Vagina (tissue), 2 donors: Measurements from ENCODE around the gene EGR2. TPM values are rescaled to one million over a fixed set of nuclear protein-coding genes. Genes with fewer than 3 reads are reported as not detected.

Experiments
- DNase-seq, 2 donors: peaks; one replicate each; pipeline ENCODE4 v3.0.0-alpha.2; 2017; ENCODE audit errors: extremely low spot score in 2 of 2
- H3K27ac ChIP-seq: fragments of 200-600 bp; sonication (generic); one replicate; pipeline ENCODE4 v1.5.1; 2019
- H3K27me3 ChIP-seq: fragments of 200-600 bp; sonication (generic); one replicate; pipeline ENCODE4 v1.5.1; 2019
- H3K36me3 ChIP-seq, 2 donors: fragments of 200-600 bp; sonication (generic); one replicate each; pipeline ENCODE4 v1.5.1; 2017 to 2019
- H3K4me1 ChIP-seq: fragments of 200-600 bp; sonication (generic); one replicate; pipeline ENCODE4 v1.5.1; 2019
- H3K4me3 ChIP-seq, 2 donors: fragments of 200-600 bp; sonication (generic); 1 replicate in 1 of 2; 2 replicates in 1 of 2; pipeline ENCODE4 v1.5.1; 2016 to 2019
- H3K9me3 ChIP-seq: fragments of 200-600 bp; sonication (generic); one replicate; pipeline ENCODE4 v1.5.1; 2019
- CTCF ChIP-seq, 3 experiments: fragments of 450-650 bp in 2 of 3; fragments of 200-600 bp in 1 of 3; sonication (generic) in 1 of 3; IDR thresholded peaks; one replicate each; pipeline ENCODE4 v1.5.1; 2017 to 2019; ENCODE audit warnings: antibody characterized with exemption in 3 of 3, mild to moderate bottlenecking in 2 of 3, moderate library complexity in 2 of 3
- POLR2A ChIP-seq, 2 donors: fragments of 450-650 bp; IDR thresholded peaks; one replicate each; pipeline ENCODE4 v1.6.1; 2017; ENCODE audit warnings: antibody characterized with exemption in 2 of 2, mild to moderate bottlenecking in 2 of 2, moderate library complexity in 2 of 2
- POLR2AphosphoS5 ChIP-seq, 2 donors: sonication (generic); formaldehyde crosslinking; IDR thresholded peaks; one replicate each; pipeline ENCODE4 v1.9.0; 2017; ENCODE audit warnings: antibody characterized with exemption in 2 of 2, mild to moderate bottlenecking in 2 of 2, low read depth in 1 of 2; ENCODE audit not compliant: insufficient read depth in 1 of 2
- intact Hi-C: fragments of 100-400 bp; cut with DNase I; formaldehyde crosslinking; loops from one replicate; pipeline ENCODE4 v1.15.1; 2023
- total RNA-seq: library from RNA; depleted of rRNA; stranded (reverse); fragments of >200 nt; gene quantifications from one replicate; pipeline ENCODE4 v1.2.3, GENCODE V29; 2016

EGR2 gene
- total RNA-seq, 1 donor from 2014 or later: 3.2 TPM

DNA sequence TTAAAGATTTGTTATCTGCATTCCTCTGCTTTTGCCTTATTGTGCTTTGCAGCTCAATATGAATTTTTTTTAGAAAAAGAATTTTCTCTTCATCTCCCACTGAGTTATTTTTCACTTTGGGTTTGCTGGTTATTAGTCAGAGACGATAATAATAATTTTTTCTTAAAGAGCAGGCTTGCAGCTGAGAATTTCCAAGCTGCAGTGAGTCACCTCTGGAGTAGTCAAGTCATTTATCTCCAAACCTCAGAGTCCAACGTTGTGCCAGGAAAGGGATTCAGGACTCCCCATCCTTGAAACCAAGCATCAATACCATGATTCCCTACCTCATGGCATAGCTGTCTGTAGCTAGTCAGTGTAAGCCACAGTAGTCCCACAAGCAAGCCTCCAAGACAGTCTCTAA, 15.2 kb upstream of the EGR2 start:
- Histone ChIP-seq H3K36me3 (no peaks in the 10 kb centered on the region), H3K27ac (no peak overlapping the region), H3K4me1 (no peaks in the 10 kb centered on the region), H3K27me3 (no peaks in the 10 kb centered on the region), H3K4me3 (no peak overlapping the region), H3K9me3 (no peaks in the 10 kb centered on the region)
- intact Hi-C loops: no loop called here
- DNase-seq: no peak
- TF ChIP-seq POLR2AphosphoS5 (IDR thresholded peaks at IDR 0.05; ENCODE audit: insufficient read depth in 1 of 2, low read depth in 1 of 2) (no peak), CTCF (IDR thresholded peaks at IDR 0.05) (no peak), POLR2A (IDR thresholded peaks at IDR 0.05) (no peak)

GRCh38 chr10:62830679-62831078, 14.5 kb upstream of the EGR2 start:
- H3K36me3 ChIP-seq: no peaks in the 10 kb centered on the region
- TF ChIP-seq CTCF (IDR thresholded peaks at IDR 0.05): no peak
- no peak for TF ChIP-seq POLR2A (IDR thresholded peaks at IDR 0.05)
- TF ChIP-seq POLR2AphosphoS5 (IDR thresholded peaks at IDR 0.05; ENCODE audit: insufficient read depth in 1 of 2, low read depth in 1 of 2): no peak
- no peaks in the 10 kb centered on the region for H3K9me3 ChIP-seq
- DNase-seq: no peak
- H3K27me3 ChIP-seq: no peaks in the 10 kb centered on the region
- intact Hi-C loops: no loop called here
- H3K27ac ChIP-seq: no peak overlapping the region
- H3K4me3 ChIP-seq: no peak overlapping the region
- no peaks in the 10 kb centered on the region for H3K4me1 ChIP-seq

DNA sequence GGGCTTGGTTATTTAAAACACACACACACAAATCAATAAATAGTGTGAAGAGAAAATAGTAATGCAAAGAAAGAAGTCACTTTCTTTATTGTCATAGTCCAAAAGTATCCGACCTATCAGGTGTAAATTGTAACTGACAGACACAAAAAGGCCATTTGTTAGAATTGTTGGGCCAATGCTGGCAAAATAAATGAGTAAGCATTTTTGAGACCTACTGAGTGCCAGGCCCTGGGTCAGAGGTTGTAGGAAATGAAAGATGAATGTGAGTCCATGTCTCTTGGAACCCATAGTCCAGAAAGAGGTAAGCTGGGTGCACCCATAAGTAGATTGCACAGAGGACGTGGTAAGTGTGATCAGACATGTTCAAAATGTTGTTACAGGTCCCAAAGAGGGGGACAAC, 13.5 kb upstream of the EGR2 start:
- intact Hi-C loops: no loop called here

GRCh38 chr10:62826273-62826672, 10.1 kb upstream of the EGR2 start:
- DNase-seq: no peak
- Histone ChIP-seq H3K9me3 (no peaks in the 10 kb centered on the region), H3K27me3 (no peaks in the 10 kb centered on the region), H3K27ac (no peak overlapping the region), H3K4me3 (no peak overlapping the region), H3K4me1 (no peaks in the 10 kb centered on the region), H3K36me3 (no peaks in the 10 kb centered on the region)
- intact Hi-C loops: no loop called here
- no peak for TF ChIP-seq CTCF (IDR thresholded peaks at IDR 0.05)
- TF ChIP-seq POLR2AphosphoS5 (IDR thresholded peaks at IDR 0.05; ENCODE audit: insufficient read depth in 1 of 2, low read depth in 1 of 2): no peak
- no peak for TF ChIP-seq POLR2A (IDR thresholded peaks at IDR 0.05)

More for the DNA sequence above, 13.5 kb upstream of the EGR2 start:
- Histone ChIP-seq H3K4me3 (no peak overlapping the region), H3K4me1 (no peaks in the 10 kb centered on the region), H3K27ac (no peak overlapping the region), H3K27me3 (no peaks in the 10 kb centered on the region), H3K9me3 (no peaks in the 10 kb centered on the region), H3K36me3 (no peaks in the 10 kb centered on the region)
- no peak for TF ChIP-seq POLR2A (IDR thresholded peaks at IDR 0.05)
- no peak for DNase-seq

- H3K4me1 ChIP-seq: peaks cover 28% of the 10 kb centered on the region
- no peak overlapping the region for H3K4me3 ChIP-seq
- no peak for TF ChIP-seq CTCF (IDR thresholded peaks at IDR 0.05)
- no peak for TF ChIP-seq POLR2A (IDR thresholded peaks at IDR 0.05)
- TF ChIP-seq POLR2AphosphoS5 (IDR thresholded peaks at IDR 0.05; ENCODE audit: insufficient read depth in 1 of 2, low read depth in 1 of 2): no peak
- intact Hi-C loops: no loop called here
- no peak overlapping the region for H3K27ac ChIP-seq
- H3K36me3 ChIP-seq: no peaks in the 10 kb centered on the region
- DNase-seq: no peak
- no peaks in the 10 kb centered on the region for H3K9me3 ChIP-seq
- no peaks in the 10 kb centered on the region for H3K27me3 ChIP-seq
Measured at GRCh38 chr10:62820586-62820985, 4.4 kb upstream of the EGR2 start.
